Activated naive CD4-positive, alpha-beta T cell treated with Interleukin-2 at 50 U/mL for 16 hours (primary cell): Measurements from ENCODE around the gene NLRP9.
"Not testable (repeated sequence)": the region's sequence is repeated elsewhere in the genome, so short reads cannot be mapped to it uniquely, and the experiment has no call there.

ENCODE experiments used
- DNase-seq: peaks from one replicate; pipeline ENCODE4 v3.0.0-alpha.2; 2020

The NLRP9 gene

DNA sequence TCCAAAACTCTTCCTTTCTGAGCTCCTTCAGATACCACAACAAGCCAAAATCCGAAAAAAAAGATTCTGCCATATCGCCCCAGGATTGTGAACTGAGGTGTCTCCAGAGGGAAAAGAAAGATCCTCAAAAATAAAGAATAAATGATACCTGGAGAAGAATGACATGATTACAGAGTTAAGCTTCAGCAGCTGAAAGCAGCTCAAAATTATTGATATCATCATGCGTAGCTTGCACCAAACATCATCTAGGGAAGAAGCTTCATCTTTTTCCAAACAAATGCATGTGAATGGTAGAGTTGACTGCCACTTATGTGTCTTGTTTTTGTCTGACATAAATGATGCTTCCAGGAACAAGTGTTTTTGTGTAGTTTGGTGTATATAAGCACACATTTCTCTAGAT, at the start of gene NLRP9:
NLRP9 (minus strand) TSS at position 101 of the 400 bp plus-strand sequence; CDS start at position 73, 28 bp downstream.
- DNase-seq, result no peak

DNA sequence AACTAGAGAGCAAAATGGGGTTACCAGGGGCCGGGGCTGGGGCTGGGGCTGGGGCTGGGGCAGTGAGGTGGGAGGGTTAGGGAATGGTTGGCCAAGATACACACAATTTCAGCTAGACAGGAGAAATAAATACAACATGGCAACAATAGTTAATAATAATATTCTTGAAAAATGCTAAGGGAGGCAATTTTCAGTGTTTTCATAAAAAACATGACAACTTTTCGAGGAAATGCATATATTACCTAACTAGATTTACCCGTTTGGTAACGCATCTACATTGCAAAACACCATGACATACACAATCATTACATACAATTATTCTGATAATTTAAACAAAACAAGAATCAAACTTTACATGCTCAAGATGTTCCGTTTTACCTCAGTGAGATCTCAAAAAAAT, 42.9 kb upstream of the NLRP9 start:
- DNase-seq, result no peak

DNA sequence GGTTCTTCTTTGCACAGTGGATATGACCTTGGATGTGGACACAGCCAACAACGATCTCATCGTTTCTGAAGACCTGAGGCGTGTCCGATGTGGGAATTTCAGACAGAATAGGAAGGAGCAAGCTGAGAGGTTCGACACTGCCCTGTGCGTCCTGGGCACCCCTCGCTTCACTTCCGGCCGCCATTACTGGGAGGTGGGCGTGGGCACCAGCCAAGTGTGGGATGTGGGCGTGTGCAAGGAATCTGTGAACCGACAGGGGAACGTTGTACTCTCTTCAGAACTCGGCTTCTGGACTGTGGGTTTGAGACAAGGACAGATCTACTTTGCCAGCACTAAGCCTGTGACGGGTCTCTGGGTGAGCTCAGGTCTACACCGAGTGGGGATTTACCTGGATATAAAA, 40.1 kb upstream of the NLRP9 start:
- no peak for DNase-seq

DNA sequence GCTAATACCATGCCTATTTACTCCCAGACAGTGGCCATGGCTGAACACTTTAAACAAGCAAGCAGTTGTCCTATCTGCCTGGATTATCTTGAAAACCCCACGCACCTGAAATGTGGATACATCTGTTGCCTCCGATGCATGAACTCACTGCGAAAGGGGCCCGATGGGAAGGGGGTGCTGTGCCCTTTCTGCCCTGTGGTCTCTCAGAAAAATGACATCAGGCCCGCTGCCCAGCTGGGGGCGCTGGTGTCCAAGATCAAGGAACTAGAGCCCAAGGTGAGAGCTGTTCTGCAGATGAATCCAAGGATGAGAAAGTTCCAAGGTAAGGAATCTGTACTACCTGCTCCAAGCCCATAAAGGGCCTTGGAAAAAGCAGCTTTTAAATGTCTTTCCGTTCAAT, 39.3 kb upstream of the NLRP9 start:
- DNase-seq, result no peak

DNA sequence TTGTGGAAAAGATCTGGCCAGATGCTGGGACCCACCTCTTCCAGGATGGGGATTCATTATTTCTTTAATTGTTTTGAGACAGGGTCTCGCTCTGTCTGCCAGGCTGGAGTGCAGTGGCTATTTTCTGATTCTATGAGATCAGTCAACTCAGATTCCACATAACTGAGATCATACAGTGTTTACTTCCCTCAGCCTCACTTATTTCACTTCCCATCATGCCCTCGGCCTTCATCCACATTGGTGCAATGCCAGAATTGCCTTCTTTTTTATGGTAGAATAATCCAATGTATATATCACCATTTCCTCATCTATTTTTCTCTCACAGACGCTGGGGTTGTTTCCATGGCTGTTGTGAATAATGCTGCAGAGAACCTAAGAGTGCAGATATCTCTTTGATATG, 31.4 kb upstream of the NLRP9 start:
- DNase-seq, result not testable (repeated sequence)

DNA sequence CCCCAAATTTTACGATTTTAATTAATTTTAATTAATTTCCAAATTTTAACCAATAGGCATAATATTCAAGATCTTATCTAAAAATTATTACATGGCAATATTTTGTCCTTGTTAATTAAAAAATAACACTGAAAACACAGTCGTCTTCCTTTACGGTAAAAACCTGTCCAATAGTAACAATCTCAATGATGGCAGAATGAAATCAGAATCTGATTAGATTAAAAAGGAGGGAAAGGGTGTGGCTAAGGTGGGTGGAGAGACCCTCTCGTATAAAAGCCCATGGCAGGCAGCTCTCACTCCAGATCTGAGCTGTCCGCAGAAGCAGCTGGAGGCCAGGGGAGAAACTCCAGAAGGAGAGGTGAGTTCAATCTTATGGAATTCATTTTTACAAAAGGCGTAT, 30.6 kb upstream of the NLRP9 start, which contains the start of gene RFPL4AL1:
RFPL4AL1 (plus strand) TSS at position 301 of the 400 bp plus-strand sequence. CDS start 2,687 bp downstream, outside the sequence.
- not testable (repeated sequence) for DNase-seq

DNA sequence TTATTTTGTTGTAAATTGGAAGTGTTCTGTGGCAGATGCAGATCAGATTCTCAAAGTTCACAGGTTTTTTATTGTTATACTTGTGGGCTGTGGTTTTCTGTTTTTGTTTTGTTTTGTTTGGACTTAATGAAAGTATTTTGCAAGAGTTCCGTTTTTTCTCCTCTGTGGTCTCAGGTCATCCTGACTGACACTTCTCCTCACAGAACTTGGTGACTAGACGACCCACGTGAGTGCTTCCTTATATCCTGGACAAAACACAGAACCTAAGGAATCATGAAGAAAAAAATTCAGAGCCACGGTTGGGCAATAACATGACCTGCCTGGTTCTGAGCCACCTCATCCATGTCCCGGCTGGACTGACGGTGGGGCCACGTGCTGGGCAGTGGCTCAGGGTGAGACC, 28.3 kb upstream of the NLRP9 start:
- no peak for DNase-seq

DNA sequence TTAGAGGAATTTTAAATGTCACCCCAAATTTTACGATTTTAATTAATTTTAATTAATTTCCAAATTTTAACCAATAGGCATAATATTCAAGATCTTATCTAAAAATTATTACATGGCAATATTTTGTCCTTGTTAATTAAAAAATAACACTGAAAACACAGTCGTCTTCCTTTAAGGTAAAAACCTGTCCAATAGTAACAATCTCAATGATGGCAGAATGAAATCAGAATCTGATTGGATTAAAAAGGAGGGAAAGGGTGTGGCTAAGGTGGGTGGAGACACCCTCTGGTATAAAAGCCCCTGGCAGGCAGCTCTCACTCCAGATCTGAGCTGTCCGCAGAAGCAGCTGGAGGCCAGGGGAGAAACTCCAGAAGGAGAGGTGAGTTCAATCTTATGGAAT, 20.6 kb upstream of the NLRP9 start, which contains the start of gene RFPL4A:
RFPL4A (plus strand) TSS at position 301 of the 400 bp plus-strand sequence. CDS start 2,704 bp downstream, outside the sequence.
- not testable (repeated sequence) for DNase-seq

DNA sequence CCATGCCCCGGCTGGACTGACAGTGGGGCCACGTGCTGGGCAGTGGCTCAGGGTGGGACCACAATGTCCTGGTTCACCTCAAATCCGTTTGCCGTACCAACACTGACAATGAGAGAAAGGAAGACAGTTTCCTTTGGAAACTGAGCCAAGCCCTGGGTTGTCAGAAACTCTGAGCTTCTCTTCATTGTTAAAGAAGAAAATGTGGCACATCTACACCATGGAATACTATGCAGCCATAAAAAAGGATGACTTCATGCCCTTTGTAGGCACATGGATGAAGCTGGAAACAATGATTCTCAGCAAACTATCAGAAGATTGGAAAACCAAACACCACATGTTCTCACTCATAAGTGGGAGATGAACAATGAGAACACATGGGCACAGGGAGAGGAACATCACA, 18.6 kb upstream of the NLRP9 start:
- not testable (repeated sequence) for DNase-seq

DNA sequence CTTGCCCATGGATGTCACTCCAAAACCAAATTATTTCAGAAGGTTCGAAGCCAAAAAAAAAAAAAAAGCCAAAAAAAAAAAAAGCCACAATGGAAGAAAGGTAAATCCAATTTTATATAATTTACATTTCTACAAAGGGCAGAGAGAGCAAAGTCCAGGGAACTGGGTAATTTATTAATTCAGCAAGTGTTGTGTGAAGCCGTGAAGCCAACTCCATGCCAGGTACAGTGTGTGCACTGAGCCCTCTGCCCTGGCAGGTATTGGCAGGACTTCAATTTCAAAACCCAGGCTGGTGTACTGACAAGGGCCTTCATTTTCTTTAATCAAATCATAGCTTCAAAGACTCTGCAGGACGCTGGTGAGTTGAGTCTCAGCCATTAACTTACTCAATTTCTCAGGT, 15.2 kb upstream of the NLRP9 start:
- DNase-seq, result no peak

DNA sequence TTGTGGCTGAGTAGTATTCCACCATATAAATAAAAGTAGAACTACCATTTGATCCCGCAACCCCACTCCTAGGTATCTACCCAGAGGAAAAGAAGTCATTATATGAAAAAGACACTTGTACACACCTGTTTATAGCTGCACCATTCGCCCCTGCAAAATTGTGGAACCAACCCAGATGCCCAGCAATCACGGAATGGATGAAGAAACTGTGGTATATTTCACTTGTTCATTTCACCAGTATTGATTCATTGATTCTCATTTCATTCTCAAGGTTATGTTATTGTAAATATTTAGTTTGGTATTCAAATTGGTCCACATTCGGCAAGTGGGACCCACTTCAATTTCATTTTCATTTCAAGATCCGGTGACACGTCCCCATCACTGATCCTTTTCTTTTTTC, 12.5 kb upstream of the NLRP9 start:
- no peak for DNase-seq

DNA sequence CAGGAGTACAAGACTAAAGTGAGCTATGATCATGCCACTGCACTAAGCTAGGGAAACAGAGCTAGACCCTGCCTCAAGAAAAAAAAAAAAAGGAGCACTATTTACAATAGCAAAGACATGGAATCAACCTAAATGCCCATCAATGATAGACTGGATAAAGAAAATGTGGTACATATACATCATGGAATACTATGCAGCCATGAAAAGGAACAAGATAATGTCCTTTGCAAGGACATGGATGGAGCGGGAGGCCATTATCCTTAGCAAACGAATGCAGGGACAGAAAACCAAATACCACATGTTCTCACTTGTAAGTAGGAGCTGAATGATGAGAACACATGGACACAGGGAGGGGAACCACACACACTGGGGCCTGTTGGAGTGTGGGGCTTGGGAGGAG, 7.8 kb downstream of the NLRP9 start:
- DNase-seq, result not testable (repeated sequence)

DNA sequence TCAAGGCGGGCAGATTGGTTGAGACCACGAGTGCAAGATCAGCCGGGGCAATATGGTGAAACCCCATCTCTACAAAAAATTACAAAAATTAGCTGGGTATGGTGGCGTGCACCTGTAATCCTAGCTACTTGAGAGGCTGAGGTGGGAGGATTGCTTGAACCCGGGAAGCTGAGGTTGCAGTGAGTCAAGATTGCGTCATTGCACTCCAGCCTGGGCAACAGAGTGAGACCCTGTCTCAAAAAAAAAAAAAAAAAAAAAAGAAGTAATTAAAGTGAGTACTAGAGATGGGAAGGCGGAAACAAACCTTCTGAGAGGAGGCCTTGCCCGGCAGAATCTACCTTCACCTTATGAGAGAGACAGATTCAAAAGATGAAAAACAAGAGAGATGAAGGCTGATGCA, 14.7 kb downstream of the NLRP9 start:
- DNase-seq, result no peak

DNA sequence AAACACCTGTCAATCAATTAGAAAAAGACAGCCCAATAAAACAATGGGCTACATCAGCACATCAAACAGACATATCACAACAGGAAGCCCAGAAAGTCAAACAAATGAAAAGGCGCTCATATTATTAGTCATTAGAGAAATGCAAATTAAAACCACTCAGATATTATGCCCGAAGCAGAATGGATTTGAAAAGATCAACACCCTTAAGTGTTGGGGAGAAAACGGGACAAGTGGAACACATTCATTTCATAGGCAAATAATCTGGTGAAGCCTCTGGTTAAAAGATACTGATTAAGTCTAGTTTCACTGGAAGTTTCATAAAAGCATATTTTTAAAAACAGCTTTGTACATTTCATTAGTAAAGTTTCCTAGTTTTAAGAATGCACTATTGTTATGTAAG, 17.4 kb downstream of the NLRP9 start:
- DNase-seq, result no peak

DNA sequence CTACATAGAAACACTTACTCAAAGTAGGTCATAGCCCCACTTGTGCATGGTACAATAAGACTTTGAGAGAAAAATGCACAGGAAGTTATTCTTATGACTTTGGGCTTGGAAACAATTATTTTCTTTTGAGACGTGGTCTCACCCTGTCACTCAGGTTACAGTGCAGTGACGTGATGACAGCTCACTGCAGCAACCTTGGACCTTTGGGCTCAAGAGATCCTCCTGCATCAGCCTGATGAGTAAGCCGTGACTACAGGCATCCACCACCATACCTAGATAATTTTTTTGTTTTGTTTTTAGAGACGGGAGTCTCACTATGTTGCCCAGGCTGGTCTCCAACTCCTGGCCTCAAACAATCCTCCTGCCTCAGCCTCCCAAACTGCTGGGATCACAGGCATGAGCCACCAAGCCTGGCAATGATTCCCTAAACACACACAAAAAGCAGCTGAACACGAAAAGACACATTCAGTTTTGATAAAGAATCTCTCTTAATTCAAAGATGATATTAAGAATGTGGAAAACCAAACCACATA, 17.9 kb downstream of the NLRP9 start:
- DNase-seq, result no peak

DNA sequence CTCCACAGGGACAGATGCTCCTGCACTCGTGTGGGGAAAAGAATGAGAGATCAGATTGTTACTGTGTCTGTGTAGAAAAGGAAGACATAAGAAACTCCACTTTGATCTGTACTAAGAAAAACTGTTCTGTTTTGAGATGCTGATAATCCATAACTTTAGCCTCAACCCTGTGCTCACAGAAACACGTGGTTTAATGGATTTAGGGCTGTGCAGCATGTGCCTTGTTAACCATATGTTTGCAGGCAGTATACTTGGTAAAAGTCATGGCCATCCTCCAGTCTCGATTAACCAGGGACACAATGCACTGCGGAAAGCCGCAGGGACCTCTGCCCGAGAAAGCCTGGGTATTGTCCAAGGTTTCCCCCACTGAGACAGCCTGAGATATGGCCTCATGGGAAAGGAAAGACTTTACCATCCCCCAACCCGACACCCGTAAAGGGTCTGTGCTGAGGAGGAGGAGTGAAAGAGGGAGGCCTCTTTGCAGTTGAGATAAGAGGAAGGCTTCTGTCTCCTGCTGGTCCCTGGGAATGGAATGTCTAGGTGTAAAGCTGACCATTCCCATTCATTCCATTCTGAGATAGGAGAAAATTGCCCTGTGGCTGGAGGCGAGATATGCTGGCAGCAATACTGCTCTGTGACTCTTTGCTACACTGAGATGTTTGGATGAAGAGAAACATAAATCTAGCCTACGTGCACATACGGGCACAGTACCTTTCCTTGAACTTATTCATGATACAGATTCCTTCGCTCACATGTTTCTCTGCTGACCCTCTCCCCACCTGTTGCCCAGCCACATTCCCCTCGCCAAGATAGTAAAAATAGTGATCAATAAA, 20.1 kb downstream of the NLRP9 start:
- not testable (repeated sequence) for DNase-seq

DNA sequence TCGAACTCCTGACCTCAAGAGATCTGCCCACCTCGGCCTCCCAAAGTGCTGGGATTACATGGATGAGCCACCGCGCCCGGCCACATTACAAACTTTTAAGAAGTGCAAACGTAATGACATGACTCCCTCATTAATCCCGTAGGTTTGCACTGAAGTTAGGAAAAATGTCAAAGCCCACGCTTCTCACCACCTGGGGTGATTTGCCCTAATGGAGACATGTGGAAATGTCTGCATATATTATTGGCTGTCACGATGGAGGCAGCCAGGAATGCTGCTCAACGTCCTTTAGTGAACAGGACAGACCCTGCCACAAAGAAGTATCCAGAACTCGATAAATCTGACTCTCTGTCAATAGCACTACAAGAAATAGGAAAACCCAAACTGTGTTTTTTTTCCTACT, 21.0 kb downstream of the NLRP9 start:
- DNase-seq, result no peak

DNA sequence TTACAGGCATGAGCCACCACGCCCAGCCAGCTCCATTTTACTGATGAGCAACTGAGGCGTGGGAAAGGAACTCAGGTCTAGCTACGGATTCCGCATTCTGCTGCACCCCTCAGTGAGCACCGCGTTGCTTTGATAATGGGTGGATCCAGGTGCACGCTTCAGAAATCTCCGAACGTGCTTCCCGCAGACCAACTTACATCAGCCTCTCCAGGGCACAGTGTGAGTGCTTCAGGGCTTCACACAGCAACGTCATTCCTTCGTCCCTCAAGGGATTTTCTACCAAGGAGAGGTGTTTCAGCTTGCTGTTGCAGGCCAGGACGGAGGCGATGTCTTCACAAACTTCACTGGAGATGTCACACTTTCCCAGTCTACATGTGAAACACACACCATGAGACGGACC, 21.7 kb downstream of the NLRP9 start:
- no peak for DNase-seq

DNA sequence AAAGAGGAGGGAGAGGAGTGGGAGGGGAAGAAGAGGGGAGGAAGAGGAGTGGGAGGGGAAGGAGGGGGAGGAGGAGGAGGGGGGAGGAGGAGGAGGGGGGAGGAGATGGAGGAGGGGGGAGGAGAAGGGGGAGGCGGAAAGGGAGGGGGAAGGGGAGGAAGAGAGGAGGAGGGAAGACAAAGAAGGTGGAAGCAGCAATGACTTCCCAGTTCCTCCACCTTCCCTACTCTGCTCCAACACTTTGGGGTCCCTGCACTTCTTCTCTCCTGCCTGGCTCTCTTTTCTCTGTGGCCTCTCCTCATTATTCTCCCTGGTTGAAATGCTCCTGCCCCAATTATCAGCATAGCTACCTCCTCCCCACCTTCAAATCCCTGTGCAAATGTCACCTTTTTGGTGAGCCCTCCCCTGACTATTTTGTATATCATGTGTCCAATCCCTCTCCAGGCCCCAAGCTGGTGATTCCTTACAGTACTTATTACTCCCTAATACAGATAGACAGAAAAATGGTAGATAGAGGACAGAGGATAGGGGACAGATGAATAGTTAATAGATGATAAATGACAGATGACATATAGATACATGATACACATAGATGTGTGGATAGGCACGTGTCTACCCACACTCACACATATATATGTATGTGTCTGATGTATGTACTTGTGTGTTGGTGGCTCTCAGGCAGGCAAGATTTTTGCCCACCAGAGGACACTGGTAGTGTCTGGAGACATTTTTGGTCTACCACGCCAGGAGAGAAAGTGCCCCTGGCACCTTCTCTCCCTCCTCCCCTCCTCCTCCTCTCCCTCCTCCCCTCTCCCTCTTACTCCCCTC, 25.2 kb downstream of the NLRP9 start:
- no peak for DNase-seq

DNA sequence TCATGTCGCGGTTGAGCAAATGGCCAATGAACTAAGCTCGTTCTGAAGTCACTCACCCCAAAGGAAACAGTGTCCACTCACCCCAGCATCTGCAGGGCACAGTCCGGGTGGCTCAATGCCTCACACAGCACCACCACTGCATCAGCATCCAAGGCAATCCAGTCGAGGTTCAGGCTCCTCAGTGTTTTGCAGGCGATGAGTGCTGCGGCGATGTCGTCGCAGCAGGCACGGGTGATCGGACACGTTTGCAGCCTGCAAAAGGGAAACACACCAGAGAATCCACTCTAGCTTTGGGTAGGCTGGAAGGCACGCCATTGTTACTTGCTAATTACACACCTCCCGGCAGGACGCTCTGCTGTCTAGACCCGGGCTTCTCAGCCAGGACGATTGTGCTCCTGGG, 26.5 kb downstream of the NLRP9 start:
- DNase-seq, result no peak

DNA sequence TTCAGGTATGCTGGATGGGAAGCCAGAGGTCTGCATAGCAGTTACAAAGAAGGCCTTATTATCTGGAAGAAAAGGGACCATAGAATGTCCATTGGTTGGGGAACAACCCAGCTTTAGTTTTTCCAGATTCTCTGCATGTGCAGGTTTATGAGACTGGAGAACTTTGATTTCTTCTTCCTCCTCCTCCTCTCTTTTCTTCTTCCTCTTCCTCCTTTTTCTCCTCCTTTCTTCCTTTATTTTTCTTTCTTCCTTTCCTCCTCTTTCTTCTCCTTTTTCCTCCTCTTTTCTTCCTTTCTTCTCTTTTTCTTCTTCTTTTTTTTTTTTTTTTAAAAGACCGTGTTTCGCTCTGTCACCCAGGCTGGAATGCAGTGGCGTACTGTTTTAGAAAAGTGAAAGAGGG, 32.2 kb downstream of the NLRP9 start:
- DNase-seq, result no peak

DNA sequence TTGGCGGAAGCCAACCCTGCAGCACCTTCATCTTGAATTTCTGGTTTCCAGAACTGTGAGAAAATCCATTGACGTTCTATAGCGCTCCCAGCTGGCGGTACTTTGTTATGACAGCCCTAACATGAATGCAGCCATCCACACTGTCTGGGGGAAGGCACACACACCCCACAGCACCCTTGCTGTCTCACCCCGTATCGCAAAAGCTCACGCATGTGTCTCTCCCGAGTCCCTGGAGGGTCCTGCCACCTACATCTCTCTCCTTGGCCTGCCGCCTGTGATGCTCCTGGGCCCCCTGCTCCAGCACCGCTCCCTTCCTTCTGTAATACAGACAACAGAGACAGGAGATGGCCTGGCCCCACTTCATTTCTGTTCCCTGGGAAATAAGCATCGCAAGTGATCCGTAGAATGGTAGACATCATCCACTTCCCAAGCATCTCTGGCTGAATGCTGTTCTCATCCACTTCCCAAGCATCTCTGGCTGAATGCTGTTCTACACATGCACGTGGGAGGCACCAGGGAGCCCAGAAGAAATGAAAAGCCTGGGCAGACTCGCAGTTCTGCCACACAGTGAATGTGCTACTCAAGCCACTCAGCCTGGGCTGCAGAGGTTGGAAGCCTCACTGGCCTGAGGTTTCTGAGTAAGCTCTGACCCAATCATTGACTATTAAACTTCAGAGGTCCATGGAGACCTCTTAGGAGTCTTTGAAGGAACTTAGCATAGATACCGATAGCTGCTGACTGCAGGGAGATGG, 33.5 kb downstream of the NLRP9 start:
- DNase-seq, result no peak

DNA sequence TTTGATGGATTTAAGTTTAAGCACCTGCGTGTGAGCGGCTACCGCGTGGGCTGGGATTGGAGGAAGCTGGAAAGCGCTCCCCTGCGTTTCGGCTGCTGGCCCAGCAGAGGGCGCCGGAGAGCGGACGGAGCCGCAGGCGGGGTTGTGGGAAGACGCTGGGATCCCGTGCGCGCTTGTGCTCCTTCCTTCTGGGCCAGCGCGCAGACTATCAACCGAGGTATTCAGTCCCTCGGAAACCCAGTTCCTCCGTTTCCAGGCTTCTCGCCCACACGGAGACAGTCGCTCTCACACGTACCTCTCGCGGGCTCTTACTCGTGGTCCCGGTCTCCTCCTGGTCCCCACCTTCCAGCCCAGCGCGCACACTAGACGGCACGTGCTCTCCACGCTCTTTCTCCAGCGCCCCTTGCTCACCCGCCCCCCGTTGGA, 34.4 kb downstream of the NLRP9 start:
- peak; percentile 47 for DNase-seq
